ENCODE measurements around the gene PRKD2. TPM values are rescaled to one million over a fixed set of nuclear protein-coding genes. Genes with fewer than 3 reads are reported as not detected.
A peak's percentile ranks its signal among the peaks of the same experiment; 100 is the strongest.

Gene PRKD2
- total RNA-seq, 1 experiment from 2014 or later, result 88.5 TPM

- Histone ChIP-seq H3K4me3 (no peak overlapping the region), H3K79me2 (ENCODE audit: low read depth) (no peaks in the 10 kb centered on the region), H4K20me1 (ENCODE audit: insufficient read depth) (no peaks in the 10 kb centered on the region; the same call in 1 of the 2 replicates), H3K4me2 (no peak overlapping the region), H3F3A (ENCODE audit: insufficient read depth, low read depth) (peaks cover 13% of the 10 kb centered on the region), H3K9me2 (ENCODE audit: insufficient read depth) (no peaks in the 10 kb centered on the region), H3K36me3 (ENCODE audit: low read depth) (no peaks in the 10 kb centered on the region), H3K9me3 (ENCODE audit: insufficient read depth, low read depth) (no peaks in the 10 kb centered on the region), H3K4me1 (replicated peaks; ENCODE audit: insufficient read depth) (peaks cover 5% of the 10 kb centered on the region), H3K27me3 (ENCODE audit: insufficient read depth, low read depth) (peaks cover 7% of the 10 kb centered on the region), H3K27ac (no peak overlapping the region), H2AFZ (no peak overlapping the region)
- ChIA-PET POLR2A (ENCODE audit: unreplicated experiment) (no interaction called here), CTCF (interaction anchor here (0.6 kb wide), 1 partner anchor 150 kb away, joined by 7 read pairs; no protein-coding TSS in a partner anchor)
- DNase-seq, result no peak
- intact Hi-C loops (cut with micrococcal nuclease; ENCODE audit: unreplicated experiment), result no loop called here
- TF ChIP-seq CTCF (conservative IDR thresholded peaks at IDR 0.05) (no peak), EZH2 (IDR thresholded peaks at IDR 0.05; ENCODE audit: low read depth) (no peak)
- BruUV-seq (replicated peaks), result no TSS peak
Observed at GRCh38 chr19:46665072-46665471, 51.8 kb downstream of the PRKD2 start.

- Histone ChIP-seq H4K20me1 (ENCODE audit: insufficient read depth) (no peaks in the 10 kb centered on the region; the same call in 1 of the 2 replicates), H3K9me3 (ENCODE audit: insufficient read depth, low read depth) (no peaks in the 10 kb centered on the region), H3K9me2 (ENCODE audit: insufficient read depth) (no peaks in the 10 kb centered on the region), H3K79me2 (ENCODE audit: low read depth) (no peaks in the 10 kb centered on the region), H2AFZ (no peak overlapping the region), H3K27ac (no peak overlapping the region), H3K4me1 (replicated peaks; ENCODE audit: insufficient read depth) (peaks cover 12% of the 10 kb centered on the region), H3K36me3 (ENCODE audit: low read depth) (no peaks in the 10 kb centered on the region), H3F3A (ENCODE audit: insufficient read depth, low read depth) (peaks cover 17% of the 10 kb centered on the region), H3K4me3 (peak overlapping the region; percentile 54), H3K27me3 (ENCODE audit: insufficient read depth, low read depth) (peaks cover 31% of the 10 kb centered on the region), H3K4me2 (peak overlapping the region; percentile 89)
- TF ChIP-seq EZH2 (IDR thresholded peaks at IDR 0.05; ENCODE audit: low read depth) (no peak), CTCF (conservative IDR thresholded peaks at IDR 0.05) (peak; percentile 93)
- peak; percentile 80 to 81 for DNase-seq
- ChIA-PET POLR2A (ENCODE audit: unreplicated experiment) (interaction anchor here (0.5 to 0.8 kb wide), 2 partner anchors 582 to 621 kb away, joined by 3 to 16 read pairs; no protein-coding TSS in a partner anchor), CTCF (interaction anchor here (0.6 to 2.0 kb wide), 9 partner anchors 31 to 158 kb away, joined by 3 to 32 read pairs (median 4); no protein-coding TSS in a partner anchor)
- intact Hi-C loops (cut with micrococcal nuclease; ENCODE audit: unreplicated experiment), result loop anchor here (1.0 kb wide), 3 partner anchors 28 to 133 kb away; no protein-coding TSS in a partner anchor
- no TSS peak for BruUV-seq (replicated peaks)
Observed at GRCh38 chr19:46661735-46662592, 55.0 kb downstream of the PRKD2 start.

- ChIA-PET CTCF (interaction anchor here (0.6 to 2.0 kb wide), 12 partner anchors 30 to 595 kb away, joined by 3 to 32 read pairs (median 4); no protein-coding TSS in a partner anchor), POLR2A (ENCODE audit: unreplicated experiment) (interaction anchor here (0.6 to 0.8 kb wide), 4 partner anchors 55 to 1826 kb away, joined by 3 to 16 read pairs (median 3); no protein-coding TSS in a partner anchor)
- Histone ChIP-seq H3K4me3 (peak within 1 kb of the TSS; percentile 59), H3K27ac (no peak within 1 kb of the TSS), H3K79me2 (ENCODE audit: low read depth) (no peaks in the 10 kb centered on the region), H4K20me1 (ENCODE audit: insufficient read depth) (no peaks in the 10 kb centered on the region; the same call in 1 of the 2 replicates), H3K4me2 (peak within 1 kb of the TSS; percentile 93), H3K9me2 (ENCODE audit: insufficient read depth) (no peaks in the 10 kb centered on the region), H3K36me3 (ENCODE audit: low read depth) (no peaks in the 10 kb centered on the region), H3K9me3 (ENCODE audit: insufficient read depth, low read depth) (no peaks in the 10 kb centered on the region), H3K4me1 (replicated peaks; ENCODE audit: insufficient read depth) (peaks cover 12% of the 10 kb centered on the region), H3F3A (ENCODE audit: insufficient read depth, low read depth) (peaks cover 17% of the 10 kb centered on the region), H2AFZ (peak within 1 kb of the TSS; percentile 66), H3K27me3 (ENCODE audit: insufficient read depth, low read depth) (peaks cover 31% of the 10 kb centered on the region)
- no peak for TF ChIP-seq CTCF (conservative IDR thresholded peaks at IDR 0.05)
- TF ChIP-seq EZH2 (IDR thresholded peaks at IDR 0.05; ENCODE audit: low read depth), result no peak
- BruUV-seq (replicated peaks), result no TSS peak
- DNase-seq, result peak; percentile 99 to 100
- intact Hi-C loops (cut with micrococcal nuclease; ENCODE audit: unreplicated experiment), result loop anchor here (1.0 kb wide), 1 partner anchor 27 kb away; no protein-coding TSS in a partner anchor
Observed at GRCh38 chr19:46661020-46661731, 55.7 kb downstream of the PRKD2 start, which contains the start of gene DACT3. Gene DACT3 (minus strand): TSS chr19:46661182. CDS start chr19:46661064, 118 bp downstream.
